WTC11 (cell line): ENCODE data around the gene ERAP2. TPM values are rescaled to one million over a fixed set of nuclear protein-coding genes. Genes with fewer than 3 reads are reported as not detected.

ENCODE experiments used
- ATAC-seq: fragments of 200-7000 bp; cut with Tn5 transposase; 2 replicates; pipeline ENCODE4 v1.10.0; 2021; ENCODE audit warnings: mild to moderate bottlenecking, moderate library complexity
- CTCF ChIA-PET: fragments of 300-600 bp; sonication (Branson Sonifier 250); formaldehyde crosslinking; loops from one replicate; lab custom pipeline; 2021; ENCODE audit warnings: antibody characterized with exemption; lab: Charles Lee
- POLR2A ChIA-PET: fragments of 350-600 bp; sonication (Branson Sonifier 250); formaldehyde crosslinking; loops from one replicate; lab custom pipeline; 2021; ENCODE audit warnings: antibody characterized with exemption; lab: Charles Lee
- DNase-seq: peaks from one replicate; pipeline ENCODE4 v3.0.0; 2021; ENCODE audit warnings: low spot score
- H3K27ac Mint-ChIP-seq: 2 replicates; pipeline ENCODE4 v1.8.0; 2021; ENCODE audit warnings: mixed read lengths
- H3K27me3 Mint-ChIP-seq: 2 replicates; pipeline ENCODE4 v1.8.0; 2021; ENCODE audit warnings: low read depth, mild to moderate bottlenecking, moderate library complexity, mixed read lengths
- H3K36me3 Mint-ChIP-seq: 2 replicates; pipeline ENCODE4 v1.8.0; 2021; ENCODE audit warnings: mixed read lengths
- H3K4me1 Mint-ChIP-seq: 2 replicates; pipeline ENCODE4 v1.8.0; 2022; ENCODE audit warnings: mixed read lengths
- H3K4me3 Mint-ChIP-seq: 2 replicates; pipeline ENCODE4 v1.8.0; 2021; ENCODE audit warnings: mild to moderate bottlenecking, moderate library complexity, mixed read lengths
- H3K9me3 Mint-ChIP-seq: 2 replicates; pipeline ENCODE4 v1.8.0; 2021; ENCODE audit warnings: mixed read lengths
- FOXJ3 ChIP-seq: sonication (generic); formaldehyde crosslinking; IDR thresholded peaks from 2 replicates; pipeline ENCODE4 v1.9.0; 2021; ENCODE audit warnings: missing genetic modification reagents, mild to moderate bottlenecking, borderline replicate concordance
- IRF2 ChIP-seq: sonication (generic); formaldehyde crosslinking; IDR thresholded peaks from 2 replicates; pipeline ENCODE4 v1.8.0; 2022; ENCODE audit warnings: low read depth, missing genetic modification reagents, borderline replicate concordance
- NFATC4 ChIP-seq: fragments of 250-450 bp; sonication (Bioruptor Pico); IDR thresholded peaks from 2 replicates; pipeline ENCODE4 v1.9.0; 2021; ENCODE audit warnings: mild to moderate bottlenecking
- NR2C2 ChIP-seq: sonication (generic); formaldehyde crosslinking; IDR thresholded peaks from 2 replicates; pipeline ENCODE4 v1.8.0; 2022; ENCODE audit warnings: mild to moderate bottlenecking, missing genetic modification reagents
- PRRX2 ChIP-seq: fragments of 250-450 bp; sonication (Bioruptor Pico); IDR thresholded peaks from 2 replicates; pipeline ENCODE4 v1.8.0; 2021; ENCODE audit warnings: mild to moderate bottlenecking
- SMAD4 ChIP-seq: sonication (generic); formaldehyde crosslinking; IDR thresholded peaks from 2 replicates; pipeline ENCODE4 v1.8.0; 2022; ENCODE audit warnings: mild to moderate bottlenecking, missing genetic modification reagents
- ZBTB21 ChIP-seq: sonication (generic); formaldehyde crosslinking; IDR thresholded peaks from 2 replicates; pipeline ENCODE4 v1.8.1; 2023; ENCODE audit warnings: mild to moderate bottlenecking, missing genetic modification reagents, borderline replicate concordance
- ZNF263 ChIP-seq: sonication (generic); formaldehyde crosslinking; IDR thresholded peaks from 2 replicates; pipeline ENCODE4 v1.8.1; 2022; ENCODE audit warnings: low read depth, mild to moderate bottlenecking, moderate library complexity, missing genetic modification reagents
- ZNF317 ChIP-seq: sonication (generic); formaldehyde crosslinking; IDR thresholded peaks from 2 replicates; pipeline ENCODE4 v1.8.1; 2023; ENCODE audit warnings: low read depth, mild to moderate bottlenecking, moderate library complexity, missing genetic modification reagents, borderline replicate concordance
- ZNF671 ChIP-seq: fragments of 250-450 bp; sonication (Bioruptor Pico); IDR thresholded peaks from 2 replicates; pipeline ENCODE4 v1.8.0; 2021; ENCODE audit warnings: mild to moderate bottlenecking
- total RNA-seq: library from RNA; stranded (reverse); gene quantifications from 3 replicates; pipeline ENCODE4 v1.2.3, GENCODE V29; 2021
- TF ChIP-seq, protein P1 (sequence below): sonication (generic); formaldehyde crosslinking; IDR thresholded peaks from 2 replicates; pipeline ENCODE4 v1.8.0; 2022; ENCODE audit warnings: missing genetic modification reagents
- TF ChIP-seq, protein P2 (sequence below): sonication (generic); formaldehyde crosslinking; IDR thresholded peaks from 2 replicates; pipeline ENCODE4 v1.8.0; 2022; ENCODE audit warnings: mild to moderate bottlenecking, missing genetic modification reagents
- TF ChIP-seq, protein P3 (sequence below): sonication (generic); formaldehyde crosslinking; IDR thresholded peaks from 2 replicates; pipeline ENCODE4 v1.8.1; 2023; ENCODE audit warnings: mild to moderate bottlenecking, missing genetic modification reagents, moderate library complexity
- TF ChIP-seq, protein P4 (sequence below): fragments of 250-450 bp; sonication (Bioruptor Pico); IDR thresholded peaks from 2 replicates; pipeline ENCODE4 v1.9.0; 2021; ENCODE audit warnings: moderate library complexity, mild to moderate bottlenecking, inconsistent platforms, borderline replicate concordance
- TF ChIP-seq, protein P5 (sequence below): fragments of 250-450 bp; sonication (Bioruptor Pico); conservative IDR thresholded peaks from 2 replicates; pipeline ENCODE4 v1.9.0; 2021; ENCODE audit warnings: mild to moderate bottlenecking
- TF ChIP-seq, protein P6 (sequence below): sonication (generic); formaldehyde crosslinking; IDR thresholded peaks from 2 replicates; pipeline ENCODE4 v1.8.0; 2022; ENCODE audit warnings: mild to moderate bottlenecking, missing genetic modification reagents

ERAP2 gene
- total RNA-seq, 1 experiment from 2014 or later, result 0.13 TPM

DNA sequence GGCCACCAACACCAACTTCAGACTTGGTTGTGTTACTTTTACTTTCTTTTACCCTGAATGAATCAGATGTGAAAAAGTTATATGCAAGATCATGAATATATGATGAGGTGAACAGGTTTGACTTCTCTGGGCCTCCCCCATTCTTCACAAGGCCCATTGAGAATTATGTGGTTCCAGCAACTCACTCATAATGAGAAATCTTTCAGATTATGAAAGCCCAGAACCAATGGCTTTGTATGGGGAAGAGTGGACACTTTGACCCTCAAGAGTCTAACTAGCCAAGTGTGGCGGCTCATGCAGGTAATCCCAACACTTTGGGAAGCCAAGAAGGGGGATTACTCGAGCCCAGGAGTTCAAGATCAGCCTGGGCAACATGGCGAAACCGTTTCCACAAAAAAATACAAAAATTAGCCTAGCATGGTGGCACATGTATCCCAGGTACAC lies 43.5 kb downstream of the ERAP2 start:
- ChIA-PET POLR2A (no interaction called here), CTCF (no interaction called here)
- Mint-ChIP-seq H3K36me3 (no peaks in the 10 kb centered on the region), H3K4me3 (no peak overlapping the region), H3K9me3 (no peaks in the 10 kb centered on the region), H3K4me1 (peaks cover 7% of the 10 kb centered on the region), H3K27me3 (no peaks in the 10 kb centered on the region), H3K27ac (no peak overlapping the region)
- TF ChIP-seq SMAD4 (CRISPR knock-in tag) (no peak), FOXJ3 (no peak), ZNF671 (CRISPR knock-in tag) (no peak), ZNF263 (CRISPR knock-in tag) (no peak), ZBTB21 (CRISPR knock-in tag) (no peak), NR2C2 (CRISPR knock-in tag) (no peak), ZNF317 (no peak)
- TF ChIP-seq, protein P1, sequence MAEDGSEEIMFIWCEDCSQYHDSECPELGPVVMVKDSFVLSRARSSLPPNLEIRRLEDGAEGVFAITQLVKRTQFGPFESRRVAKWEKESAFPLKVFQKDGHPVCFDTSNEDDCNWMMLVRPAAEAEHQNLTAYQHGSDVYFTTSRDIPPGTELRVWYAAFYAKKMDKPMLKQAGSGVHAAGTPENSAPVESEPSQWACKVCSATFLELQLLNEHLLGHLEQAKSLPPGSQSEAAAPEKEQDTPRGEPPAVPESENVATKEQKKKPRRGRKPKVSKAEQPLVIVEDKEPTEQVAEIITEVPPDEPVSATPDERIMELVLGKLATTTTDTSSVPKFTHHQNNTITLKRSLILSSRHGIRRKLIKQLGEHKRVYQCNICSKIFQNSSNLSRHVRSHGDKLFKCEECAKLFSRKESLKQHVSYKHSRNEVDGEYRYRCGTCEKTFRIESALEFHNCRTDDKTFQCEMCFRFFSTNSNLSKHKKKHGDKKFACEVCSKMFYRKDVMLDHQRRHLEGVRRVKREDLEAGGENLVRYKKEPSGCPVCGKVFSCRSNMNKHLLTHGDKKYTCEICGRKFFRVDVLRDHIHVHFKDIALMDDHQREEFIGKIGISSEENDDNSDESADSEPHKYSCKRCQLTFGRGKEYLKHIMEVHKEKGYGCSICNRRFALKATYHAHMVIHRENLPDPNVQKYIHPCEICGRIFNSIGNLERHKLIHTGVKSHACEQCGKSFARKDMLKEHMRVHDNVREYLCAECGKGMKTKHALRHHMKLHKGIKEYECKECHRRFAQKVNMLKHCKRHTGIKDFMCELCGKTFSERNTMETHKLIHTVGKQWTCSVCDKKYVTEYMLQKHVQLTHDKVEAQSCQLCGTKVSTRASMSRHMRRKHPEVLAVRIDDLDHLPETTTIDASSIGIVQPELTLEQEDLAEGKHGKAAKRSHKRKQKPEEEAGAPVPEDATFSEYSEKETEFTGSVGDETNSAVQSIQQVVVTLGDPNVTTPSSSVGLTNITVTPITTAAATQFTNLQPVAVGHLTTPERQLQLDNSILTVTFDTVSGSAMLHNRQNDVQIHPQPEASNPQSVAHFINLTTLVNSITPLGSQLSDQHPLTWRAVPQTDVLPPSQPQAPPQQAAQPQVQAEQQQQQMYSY (CRISPR knock-in tag), result no peak
- TF ChIP-seq, protein P2, sequence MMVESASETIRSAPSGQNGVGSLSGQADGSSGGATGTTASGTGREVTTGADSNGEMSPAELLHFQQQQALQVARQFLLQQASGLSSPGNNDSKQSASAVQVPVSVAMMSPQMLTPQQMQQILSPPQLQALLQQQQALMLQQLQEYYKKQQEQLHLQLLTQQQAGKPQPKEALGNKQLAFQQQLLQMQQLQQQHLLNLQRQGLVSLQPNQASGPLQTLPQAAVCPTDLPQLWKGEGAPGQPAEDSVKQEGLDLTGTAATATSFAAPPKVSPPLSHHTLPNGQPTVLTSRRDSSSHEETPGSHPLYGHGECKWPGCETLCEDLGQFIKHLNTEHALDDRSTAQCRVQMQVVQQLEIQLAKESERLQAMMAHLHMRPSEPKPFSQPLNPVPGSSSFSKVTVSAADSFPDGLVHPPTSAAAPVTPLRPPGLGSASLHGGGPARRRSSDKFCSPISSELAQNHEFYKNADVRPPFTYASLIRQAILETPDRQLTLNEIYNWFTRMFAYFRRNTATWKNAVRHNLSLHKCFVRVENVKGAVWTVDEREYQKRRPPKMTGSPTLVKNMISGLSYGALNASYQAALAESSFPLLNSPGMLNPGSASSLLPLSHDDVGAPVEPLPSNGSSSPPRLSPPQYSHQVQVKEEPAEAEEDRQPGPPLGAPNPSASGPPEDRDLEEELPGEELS (CRISPR knock-in tag), result no peak
- TF ChIP-seq, protein P3, sequence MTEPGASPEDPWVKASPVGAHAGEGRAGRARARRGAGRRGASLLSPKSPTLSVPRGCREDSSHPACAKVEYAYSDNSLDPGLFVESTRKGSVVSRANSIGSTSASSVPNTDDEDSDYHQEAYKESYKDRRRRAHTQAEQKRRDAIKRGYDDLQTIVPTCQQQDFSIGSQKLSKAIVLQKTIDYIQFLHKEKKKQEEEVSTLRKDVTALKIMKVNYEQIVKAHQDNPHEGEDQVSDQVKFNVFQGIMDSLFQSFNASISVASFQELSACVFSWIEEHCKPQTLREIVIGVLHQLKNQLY, result no peak
- TF ChIP-seq, protein P4, sequence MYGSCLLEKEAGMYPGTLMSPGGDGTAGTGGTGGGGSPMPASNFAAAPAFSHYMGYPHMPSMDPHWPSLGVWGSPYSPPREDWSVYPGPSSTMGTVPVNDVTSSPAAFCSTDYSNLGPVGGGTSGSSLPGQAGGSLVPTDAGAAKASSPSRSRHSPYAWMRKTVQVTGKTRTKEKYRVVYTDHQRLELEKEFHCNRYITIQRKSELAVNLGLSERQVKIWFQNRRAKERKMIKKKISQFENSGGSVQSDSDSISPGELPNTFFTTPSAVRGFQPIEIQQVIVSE, result no peak
- TF ChIP-seq, protein P5, sequence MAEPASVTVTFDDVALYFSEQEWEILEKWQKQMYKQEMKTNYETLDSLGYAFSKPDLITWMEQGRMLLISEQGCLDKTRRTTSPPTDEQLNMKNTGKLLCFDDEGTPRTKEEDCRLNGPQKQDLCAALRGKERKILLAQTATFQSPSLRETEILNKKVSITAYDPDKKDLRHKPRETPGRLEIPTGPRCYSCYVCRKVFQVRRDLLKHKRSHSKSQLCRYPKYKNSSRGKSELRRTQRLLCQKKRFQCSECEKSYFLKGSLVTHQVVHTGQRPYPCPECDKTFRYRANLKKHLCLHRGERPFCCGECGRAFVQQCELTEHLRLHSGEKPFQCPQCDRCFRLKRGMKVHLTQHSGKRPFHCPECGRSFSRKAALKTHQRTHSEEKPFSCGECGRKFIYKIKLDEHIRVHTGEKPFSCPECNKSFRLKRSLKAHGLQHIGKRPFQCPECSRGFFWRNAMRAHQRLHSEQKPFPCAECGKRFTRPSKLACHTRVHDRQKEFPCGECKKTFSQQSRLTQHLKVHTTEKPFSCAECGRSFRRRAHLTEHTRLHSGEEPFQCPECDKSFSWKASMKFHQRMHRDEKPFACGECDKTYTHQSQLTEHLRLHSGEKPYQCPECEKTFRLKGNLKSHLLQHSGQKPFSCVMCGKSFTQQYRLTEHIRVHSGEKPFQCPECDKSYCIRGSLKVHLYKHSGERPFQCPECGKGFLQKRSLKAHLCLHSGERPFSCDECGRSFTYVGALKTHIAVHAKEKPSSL, result no peak
- no peak for ATAC-seq
- no peak for DNase-seq

DNA sequence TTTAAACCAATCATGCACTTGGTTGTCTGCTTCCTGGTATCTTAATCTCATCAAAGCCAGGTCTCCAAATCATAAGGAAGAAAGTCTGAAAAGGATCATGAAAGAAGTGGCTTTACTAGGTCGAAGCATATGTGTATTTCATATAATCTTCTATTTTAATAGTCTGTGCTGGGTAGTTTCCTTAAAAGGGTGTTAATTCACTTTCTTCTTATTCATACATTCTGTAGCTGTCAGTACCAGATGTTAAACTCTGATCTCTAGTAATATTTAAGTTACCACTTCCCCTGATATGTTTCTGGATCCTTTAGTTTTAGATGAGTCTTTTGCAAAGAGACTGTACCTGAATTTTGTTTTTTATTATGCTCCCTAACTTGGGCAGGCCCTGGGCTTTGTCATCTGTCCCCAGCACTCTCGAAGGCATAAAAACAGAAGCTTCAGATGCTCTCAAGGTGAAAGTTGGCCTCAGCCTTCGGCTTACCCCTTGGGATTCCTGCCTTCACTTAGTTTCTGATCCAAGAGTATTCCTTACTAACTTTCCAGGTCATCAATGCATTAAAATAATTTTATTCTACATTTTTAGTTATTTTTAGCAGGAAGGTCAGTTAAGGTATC lies 44.5 kb downstream of the ERAP2 start:
- no peaks in the 10 kb centered on the region for H3K36me3 Mint-ChIP-seq
- ATAC-seq (no peak), DNase-seq (no peak)
- H3K27ac Mint-ChIP-seq, result no peak overlapping the region
- no peaks in the 10 kb centered on the region for H3K27me3 Mint-ChIP-seq
- no peak for TF ChIP-seq PRRX2 (CRISPR knock-in tag)
- TF ChIP-seq NFATC4 (CRISPR knock-in tag), result no peak
- TF ChIP-seq, protein P6, sequence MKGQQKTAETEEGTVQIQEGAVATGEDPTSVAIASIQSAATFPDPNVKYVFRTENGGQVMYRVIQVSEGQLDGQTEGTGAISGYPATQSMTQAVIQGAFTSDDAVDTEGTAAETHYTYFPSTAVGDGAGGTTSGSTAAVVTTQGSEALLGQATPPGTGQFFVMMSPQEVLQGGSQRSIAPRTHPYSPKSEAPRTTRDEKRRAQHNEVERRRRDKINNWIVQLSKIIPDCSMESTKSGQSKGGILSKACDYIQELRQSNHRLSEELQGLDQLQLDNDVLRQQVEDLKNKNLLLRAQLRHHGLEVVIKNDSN (CRISPR knock-in tag), result no peak
- TF ChIP-seq, protein P4, result no peak
- no peak for TF ChIP-seq IRF2 (CRISPR knock-in tag)
- no peak overlapping the region for H3K4me3 Mint-ChIP-seq
- CTCF ChIA-PET, result no interaction called here
- peaks cover 7% of the 10 kb centered on the region for H3K4me1 Mint-ChIP-seq
- POLR2A ChIA-PET, result no interaction called here
- no peaks in the 10 kb centered on the region for H3K9me3 Mint-ChIP-seq
